HG03565 (cell line): ENCODE results near the gene OR52N4.
"Not testable (repeated sequence)": the region's sequence is repeated elsewhere in the genome, so short reads cannot be mapped to it uniquely, and the experiment has no call there.

ENCODE experiments used
- ATAC-seq: cut with Tn5 transposase; IDR thresholded peaks from one replicate; pipeline ENCODE4 v1.9.1; 2021; ENCODE audit warnings: mild to moderate bottlenecking, moderate library complexity; ENCODE audit not compliant: unreplicated experiment

The OR52N4 gene

GRCh38 chr11:5753943-5754342, at the start of gene OR52N4:
Gene OR52N4 (plus strand): TSS chr11:5754243. CDS start chr11:5754741, 498 bp downstream.
- ATAC-seq, result no peak

GRCh38 chr11:5705688-5706087, 48.4 kb upstream of the OR52N4 start:
- no peak for ATAC-seq

- ATAC-seq, result no peak
Measured at GRCh38 chr11:5712507-5712906, 41.5 kb upstream of the OR52N4 start.

- no peak for ATAC-seq
Measured at GRCh38 chr11:5713695-5714094, 40.3 kb upstream of the OR52N4 start.

GRCh38 chr11:5716518-5716917, 37.5 kb upstream of the OR52N4 start:
- ATAC-seq, result not testable (repeated sequence)

- no peak for ATAC-seq
Measured at GRCh38 chr11:5719703-5720495, 34.1 kb upstream of the OR52N4 start.

- no peak for ATAC-seq
Measured at GRCh38 chr11:5722622-5723021, 31.4 kb upstream of the OR52N4 start.

- ATAC-seq, result no peak
Measured at GRCh38 chr11:5726351-5726750, 27.7 kb upstream of the OR52N4 start.

GRCh38 chr11:5727691-5728090, 26.4 kb upstream of the OR52N4 start:
- no peak for ATAC-seq

- ATAC-seq, result no peak
Measured at GRCh38 chr11:5736396-5736795, 17.6 kb upstream of the OR52N4 start, which contains the start of gene OR56B1. Gene OR56B1 (plus strand): TSS chr11:5736448. CDS start chr11:5736517, 69 bp downstream.

- no peak for ATAC-seq
Measured at GRCh38 chr11:5737091-5737490, 17.0 kb upstream of the OR52N4 start.

GRCh38 chr11:5737670-5738392, 16.2 kb upstream of the OR52N4 start:
- ATAC-seq, result no peak

GRCh38 chr11:5738431-5738830, 15.6 kb upstream of the OR52N4 start:
- ATAC-seq, result no peak

- ATAC-seq, result no peak
Measured at GRCh38 chr11:5746614-5747013, 7.4 kb upstream of the OR52N4 start.

- ATAC-seq, result no peak
Measured at GRCh38 chr11:5749836-5750235, 4.2 kb upstream of the OR52N4 start.

- no peak for ATAC-seq
Measured at GRCh38 chr11:5767056-5767455, 13.0 kb downstream of the OR52N4 start.

- no peak for ATAC-seq
Measured at GRCh38 chr11:5783255-5783654, 29.2 kb downstream of the OR52N4 start, which contains the start of gene OR52N5. Gene OR52N5 (minus strand): TSS chr11:5783355. CDS start chr11:5778634, 4,721 bp downstream.

GRCh38 chr11:5791165-5791564, 37.1 kb downstream of the OR52N4 start, which contains the start of gene OR52N1:
Gene OR52N1 (minus strand): TSS chr11:5791265. CDS start chr11:5788816, 2,449 bp downstream.
- ATAC-seq, result no peak

GRCh38 chr11:5796541-5796940, 42.5 kb downstream of the OR52N4 start:
- no peak for ATAC-seq

GRCh38 chr11:5803982-5804381, 49.9 kb downstream of the OR52N4 start:
- ATAC-seq, result no peak
